Heart left ventricle (tissue), 13 donors: ENCODE measurements around the gene LPCAT1.

ENCODE experiments used
- CTCF ChIP-seq, 12 donors: fragments of 200-600 bp; sonication (generic) in 4 of 12; IDR thresholded peaks; one replicate each; pipeline versions ENCODE4 v1.5.0 to v1.8.0; 2018 to 2022; ENCODE audit warnings: antibody characterized with exemption in 12 of 12, mild to moderate bottlenecking in 5 of 12
- POLR2A ChIP-seq, 2 donors: fragments of 450-650 bp; IDR thresholded peaks; one replicate each; pipeline ENCODE4 v1.6.1; 2017; ENCODE audit warnings: antibody characterized with exemption in 2 of 2, mild to moderate bottlenecking in 2 of 2, moderate library complexity in 2 of 2
- donor health status: ischemic (EF 13 %, LVEDD 7.1; RV severe dilation, severe dysfunction).
- donor health status: DM: no; HTN: yes; CAD: no.
- donor health status: DM: no; HTN: no; CAD: no.
- donor health status: ischemic (EF 25% LVEDD 6.9; RV normal size, moderate dysfunction).
- donor health status: ischemic (EF 25% LVEDD 5.7; RV mildly dilated, moderate dysfunction).
- donor health status: ischemic (EF 35%, LVEDD 5.7; RV mildly dilated, moderate dysfunction).
- donor health status: nonischemic (EF 11% LVEDD 7.7; RV severe dilation, severe dysfunction).
- donor health status: DM: yes; HTN: yes; CAD: no.
- donor health status: PGD.
- donor health status: ischemic (EF 29% LVEDD 5.4; RV normal size, mild dysfunction).
- donor health status: nonischemic (EF 23%, LVEDD 6.1; RV moderate dilation, normal function).

- TF ChIP-seq CTCF (IDR thresholded peaks at IDR 0.05), result no peak
- no peak for TF ChIP-seq POLR2A (IDR thresholded peaks at IDR 0.05)
Observed at GRCh38 chr5:1541702-1542400, 18.1 kb upstream of the LPCAT1 start.
